HG03280 (cell line): ENCODE measurements around the gene INO80.

Source experiments
- ATAC-seq: cut with Tn5 transposase; IDR thresholded peaks from one replicate; pipeline ENCODE4 v1.9.1; 2021; ENCODE audit warnings: mild to moderate bottlenecking, moderate library complexity; ENCODE audit not compliant: unreplicated experiment

The INO80 gene

DNA sequence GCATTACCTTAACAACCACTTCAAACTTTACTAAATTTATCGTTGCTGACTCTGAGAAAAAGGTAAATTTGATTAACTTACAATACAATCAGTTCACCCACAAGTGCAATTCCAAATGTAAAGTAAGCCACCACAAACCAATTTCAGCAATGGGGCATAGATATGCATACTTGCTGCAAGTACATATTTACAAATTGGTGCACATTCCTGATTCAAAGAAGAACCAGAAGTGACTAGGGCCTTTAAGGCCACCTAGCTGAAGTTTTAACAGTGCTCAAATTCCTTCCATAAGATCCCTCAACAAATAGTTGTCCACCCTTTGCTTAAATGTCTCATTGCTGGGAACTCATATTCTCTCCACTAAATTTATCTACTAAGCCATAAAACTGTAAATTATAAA, 67.2 kb downstream of the INO80 start:
- ATAC-seq = no peak

DNA sequence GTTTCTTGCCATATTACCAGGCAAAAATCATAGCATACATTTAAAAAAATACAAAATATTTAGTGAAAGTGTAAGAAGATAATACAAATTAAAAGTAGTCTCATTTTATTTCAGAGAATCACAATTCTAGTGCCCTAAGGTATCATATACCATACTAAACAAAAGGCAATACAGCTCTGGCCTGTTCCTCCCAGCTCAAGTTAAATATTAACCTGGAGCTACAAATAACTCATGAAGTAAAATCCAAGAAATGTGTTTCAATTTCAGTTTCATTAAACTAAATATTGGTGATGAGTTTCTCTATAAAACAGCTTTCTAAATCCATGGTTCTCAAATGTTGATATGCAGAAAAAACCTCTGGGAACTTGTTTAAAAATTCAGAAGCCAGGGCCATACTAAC, 67.7 kb downstream of the INO80 start:
- no peak for ATAC-seq

DNA sequence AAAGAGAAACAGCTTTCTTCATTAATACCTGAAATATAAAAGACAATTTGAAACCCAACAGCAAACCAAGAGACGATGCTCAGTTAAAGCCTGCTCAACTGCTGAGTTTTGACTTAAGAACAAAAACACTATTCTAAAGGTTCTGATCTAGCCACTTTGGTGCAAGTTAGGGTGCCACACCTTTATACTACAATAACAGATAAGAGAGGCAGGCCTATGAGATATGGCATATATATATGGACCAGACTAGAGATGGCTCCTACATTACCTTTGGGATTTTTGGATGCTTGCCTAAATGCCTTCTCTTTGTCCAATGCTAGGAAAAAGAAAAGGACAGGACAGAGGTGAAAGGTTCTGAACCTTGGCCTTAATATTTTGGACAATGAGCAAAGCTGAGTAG, 68.6 kb downstream of the INO80 start:
- no peak for ATAC-seq

DNA sequence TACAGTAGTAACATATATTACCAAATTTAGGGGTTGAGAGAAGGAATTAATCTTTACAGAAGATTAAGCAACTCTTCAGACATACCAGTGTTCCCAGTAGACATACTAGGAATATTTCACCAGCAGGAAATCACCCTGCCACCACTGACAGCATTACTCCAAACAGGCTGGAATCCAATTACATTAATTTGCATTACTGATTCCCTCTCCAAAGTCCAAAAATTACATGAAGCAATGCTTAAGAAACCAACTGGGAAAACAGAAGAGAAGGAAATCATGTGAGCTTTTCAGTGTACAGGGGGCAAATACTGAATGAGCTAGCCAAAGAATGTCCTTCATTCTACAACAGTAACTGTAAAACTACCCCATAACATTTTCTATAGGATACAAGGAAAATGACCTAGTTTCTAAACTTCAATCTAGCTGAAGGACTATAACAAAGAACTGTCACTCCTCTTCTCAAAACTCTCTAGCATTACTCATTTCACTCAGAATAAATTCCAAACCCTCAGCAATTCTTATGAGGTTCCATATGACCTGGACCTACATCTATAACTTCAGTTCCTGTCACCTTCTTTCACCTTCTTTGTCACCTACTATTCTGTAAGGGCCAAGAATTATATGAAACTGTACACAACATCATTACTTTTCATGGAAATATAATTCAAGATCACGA, 72.7 kb downstream of the INO80 start:
- ATAC-seq = no peak

DNA sequence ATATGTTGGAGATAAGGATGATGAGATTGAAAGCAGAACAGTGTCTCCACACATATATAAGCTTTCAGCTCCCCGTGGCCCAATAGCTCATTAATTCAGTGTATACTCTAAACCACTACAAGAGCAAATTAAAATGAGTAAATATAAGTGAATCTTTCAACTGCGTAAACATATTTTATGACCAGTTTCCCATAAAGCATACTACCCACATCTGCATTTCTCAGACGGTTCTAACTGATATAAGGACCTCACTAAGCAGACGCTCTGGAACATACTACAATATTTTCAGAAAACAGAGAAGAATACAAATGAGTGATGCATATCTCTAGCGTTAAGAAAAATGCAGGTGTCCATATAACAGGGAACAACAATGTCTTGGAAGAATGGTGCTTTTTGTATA, 73.2 kb downstream of the INO80 start:
- ATAC-seq = no peak

DNA sequence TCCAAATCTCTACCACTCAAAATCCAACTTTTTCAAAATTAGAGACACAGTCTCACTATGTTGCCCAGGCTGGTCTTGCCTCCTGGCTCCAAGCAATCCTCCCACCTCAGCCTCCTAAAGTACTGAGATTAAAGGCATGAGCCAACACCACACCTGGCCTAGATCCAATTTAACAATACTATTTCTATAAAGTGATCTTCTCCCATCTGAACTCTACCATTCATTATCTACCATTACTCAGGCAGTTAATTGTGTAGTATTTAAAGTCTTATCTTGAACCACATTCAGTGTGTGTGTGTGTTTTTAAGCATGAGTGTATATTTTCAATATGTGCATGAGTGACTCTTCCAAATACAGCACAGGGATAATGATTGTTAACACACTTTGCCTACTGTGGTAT, 77.0 kb downstream of the INO80 start:
- ATAC-seq = no peak

DNA sequence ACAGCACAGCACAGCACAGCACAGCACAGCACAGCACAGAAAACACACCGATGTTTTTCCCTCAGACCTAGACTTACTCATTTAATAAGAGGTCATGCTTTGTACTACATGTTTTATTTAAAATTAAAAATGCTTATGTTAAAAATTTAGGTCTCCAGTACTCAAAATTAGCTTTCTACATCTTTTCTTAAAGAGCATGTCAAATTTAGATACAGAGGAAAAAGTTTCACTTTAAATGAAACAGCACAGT, 84.1 kb downstream of the INO80 start:
- ATAC-seq = no peak

DNA sequence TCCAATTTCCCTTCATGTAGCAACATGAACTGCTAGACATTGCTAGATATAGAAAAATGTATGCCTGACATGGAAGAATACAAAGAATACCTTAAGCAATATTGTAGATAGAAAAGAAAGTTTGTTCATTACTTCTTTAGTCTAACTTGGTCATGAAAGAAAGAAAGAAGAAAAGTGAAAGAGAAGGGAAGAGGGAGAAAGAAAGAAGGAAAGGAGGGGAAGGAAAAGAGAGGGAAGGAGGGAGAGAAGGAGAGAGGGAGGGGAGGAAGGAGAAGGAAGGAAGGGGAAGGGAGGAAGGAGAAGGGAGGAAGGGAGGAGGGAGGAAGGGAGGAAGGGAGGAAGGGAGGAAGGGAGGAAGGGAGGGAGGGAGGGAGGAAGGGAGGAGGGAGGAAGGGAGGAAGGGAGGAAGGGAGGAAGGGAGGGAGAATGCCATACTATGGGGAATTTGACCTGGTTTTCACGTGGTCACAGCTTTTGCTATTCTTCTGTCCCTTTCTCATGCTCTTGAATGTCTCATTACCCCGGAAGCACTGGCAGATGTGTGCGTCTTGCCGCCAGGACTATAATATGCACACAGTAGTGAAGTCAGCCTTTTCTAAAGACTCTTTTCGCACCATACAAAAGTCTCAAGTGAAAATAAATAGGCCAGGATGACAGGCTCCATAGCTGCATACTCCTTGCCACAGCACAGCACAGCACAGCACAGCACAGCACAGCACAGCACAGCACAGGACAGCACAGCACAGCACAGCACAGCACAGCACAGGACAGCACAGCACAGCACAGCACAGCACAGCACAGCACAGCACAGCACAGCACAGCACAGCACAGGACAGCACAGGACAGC, 84.6 kb downstream of the INO80 start:
- no peak for ATAC-seq

DNA sequence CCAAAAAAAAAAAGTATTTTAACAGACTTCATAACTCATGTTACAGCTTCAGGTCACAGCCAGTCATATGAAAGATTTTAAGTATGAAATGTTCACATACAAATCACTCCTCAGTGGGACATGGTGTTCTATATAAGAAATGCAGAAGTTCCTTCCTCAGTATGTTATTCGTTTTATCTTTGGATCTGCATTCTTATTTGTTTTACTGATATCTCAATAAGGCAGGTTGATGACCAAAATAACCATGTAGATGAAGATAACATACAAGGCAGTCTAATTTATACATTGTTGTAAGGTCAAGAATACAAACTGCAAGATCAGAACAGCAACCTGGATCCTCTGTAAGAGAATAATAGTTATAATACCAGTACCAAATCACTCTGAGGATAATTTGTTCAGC, 87.2 kb downstream of the INO80 start:
- ATAC-seq = no peak

DNA sequence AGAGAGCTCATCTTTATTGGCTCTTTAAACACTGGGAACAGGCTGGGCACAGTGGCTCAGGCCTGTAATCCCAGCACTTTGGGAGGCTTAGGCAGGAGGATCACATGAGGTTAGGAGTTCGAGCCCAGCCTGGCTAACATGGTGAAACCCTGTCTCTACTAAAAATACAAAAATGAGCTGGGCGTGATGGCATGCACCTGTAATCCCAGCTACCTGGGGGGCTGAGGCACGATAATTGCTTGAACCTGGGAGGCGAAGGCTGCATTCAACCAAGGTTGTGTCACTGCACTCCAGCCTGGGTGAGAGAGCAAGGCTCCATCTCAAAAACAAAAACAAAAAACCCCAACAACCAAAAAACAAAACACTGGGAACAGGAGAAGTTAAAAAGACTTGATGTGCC, 90.7 kb downstream of the INO80 start:
- ATAC-seq = no peak

DNA sequence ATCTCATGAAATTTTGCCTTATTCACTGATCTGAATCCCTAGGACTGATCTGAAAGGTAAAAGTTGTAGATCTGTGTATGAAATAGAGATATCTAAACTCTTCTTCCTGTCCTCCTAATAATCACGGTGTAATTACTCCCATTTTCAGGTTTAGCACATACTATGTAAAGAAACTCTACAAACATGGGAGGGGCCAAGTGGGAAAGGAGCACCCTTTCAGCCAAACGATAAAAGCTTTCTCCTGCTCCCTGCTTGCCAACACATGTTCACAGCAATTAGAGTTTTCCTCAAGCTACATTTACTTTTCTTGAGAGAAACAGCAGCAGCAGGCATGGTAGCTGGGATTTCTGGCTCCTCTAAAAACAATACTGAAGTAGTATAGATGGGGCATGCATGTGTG, 91.2 kb downstream of the INO80 start:
- ATAC-seq = no peak

DNA sequence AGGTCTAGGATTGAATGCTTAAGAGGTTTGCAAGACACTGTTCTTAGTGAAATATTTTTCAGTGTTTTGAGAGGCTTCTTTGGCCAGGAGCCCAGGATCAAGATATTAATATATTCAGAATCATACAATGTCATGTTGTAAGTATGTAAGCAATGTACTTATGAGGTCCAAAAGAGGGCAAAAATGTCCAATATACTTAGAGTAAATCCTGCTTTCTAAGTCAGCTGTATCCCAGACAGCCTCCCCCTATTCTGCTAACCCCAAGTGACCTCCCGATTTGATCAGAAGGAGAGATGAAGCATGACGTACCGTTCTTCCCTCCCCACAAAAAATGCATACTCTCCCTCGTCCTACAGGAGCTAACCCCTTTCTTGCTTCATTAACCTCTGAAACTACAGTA, 91.9 kb downstream of the INO80 start:
- no peak for ATAC-seq

DNA sequence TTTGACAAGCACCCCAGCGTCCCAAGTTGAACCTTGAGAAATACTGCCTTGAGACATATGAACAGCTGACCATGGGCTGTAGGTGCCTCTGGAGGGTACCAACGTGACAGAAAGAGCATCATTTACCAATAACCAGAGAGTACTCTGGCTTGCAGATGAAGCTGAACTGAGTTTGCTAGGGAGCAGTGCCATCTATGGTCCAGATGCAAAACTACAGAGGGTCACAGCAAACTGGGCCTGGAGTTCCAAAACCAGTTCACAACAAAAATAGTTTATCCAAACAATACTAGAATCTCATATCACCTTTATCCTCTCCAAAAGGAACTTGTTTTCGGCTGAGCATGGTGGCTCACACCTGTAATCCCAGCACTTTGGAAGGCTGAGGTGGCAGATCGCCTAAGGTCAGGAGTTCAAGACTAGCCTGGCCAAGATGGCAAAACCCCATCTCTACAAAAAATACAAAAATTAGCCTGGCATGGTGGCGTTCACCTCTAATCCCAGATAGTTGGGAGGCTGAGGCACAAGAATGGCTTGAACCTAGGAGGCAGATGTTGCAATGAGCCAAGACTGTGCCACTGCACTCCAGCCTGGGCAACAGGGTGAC, 93.5 kb downstream of the INO80 start:
- ATAC-seq = no peak

DNA sequence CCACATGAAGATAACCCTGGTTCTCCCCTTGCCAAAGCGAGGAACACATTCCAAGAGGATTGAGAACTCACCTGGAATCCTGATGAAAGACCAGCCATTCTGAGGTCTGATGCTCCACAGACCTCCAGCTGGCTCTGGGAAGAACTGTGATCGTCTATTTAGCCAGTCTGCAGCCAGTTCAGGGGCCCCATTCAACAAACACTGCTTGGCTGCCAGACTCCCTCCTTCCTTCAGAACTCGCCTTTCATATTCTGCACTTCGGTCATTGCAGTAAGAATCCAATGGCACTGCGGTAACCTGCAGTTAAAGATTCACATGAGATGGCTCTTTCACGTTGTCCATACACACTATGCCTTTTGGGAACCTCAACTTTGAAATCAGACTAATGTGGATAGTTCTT, 95.3 kb downstream of the INO80 start:
- no peak for ATAC-seq

DNA sequence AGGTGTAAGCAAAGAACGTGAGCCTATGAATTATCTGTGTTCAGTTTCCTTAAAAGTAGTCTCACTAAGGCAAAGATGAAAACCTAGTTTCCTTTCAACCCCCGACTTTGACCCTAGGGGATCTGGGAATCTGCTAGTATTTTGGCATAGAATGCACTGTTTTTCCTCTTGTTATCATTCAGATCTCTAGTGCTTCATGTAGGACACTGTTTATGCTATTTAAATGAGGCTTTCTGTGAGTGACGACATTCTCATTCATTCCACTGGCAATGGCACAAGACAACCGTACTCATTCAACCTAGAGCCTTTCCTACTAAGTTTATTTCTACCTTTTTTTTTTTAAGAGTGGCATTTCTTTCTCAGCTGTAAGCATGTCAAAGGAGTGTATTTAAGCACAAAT, 95.8 kb downstream of the INO80 start:
- ATAC-seq = no peak

DNA sequence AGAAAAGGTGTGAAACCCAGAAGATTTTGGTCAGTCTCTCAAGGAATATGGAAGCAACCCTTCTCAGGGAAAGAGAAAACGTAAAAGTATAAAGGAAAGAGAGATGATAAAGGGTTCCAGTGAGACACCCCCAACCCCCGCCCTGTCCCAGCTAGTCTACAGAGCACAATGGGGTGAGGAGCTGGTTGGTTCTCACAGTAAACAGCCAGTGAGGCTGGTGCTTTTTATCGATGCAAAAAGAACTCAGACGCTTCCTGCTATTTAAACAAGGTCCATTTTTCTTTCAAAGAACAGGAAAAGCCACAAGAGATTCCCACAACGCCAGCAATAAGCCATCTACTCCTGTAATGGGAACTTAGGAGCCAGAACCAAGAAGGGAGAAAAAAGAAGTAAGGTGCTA, 96.9 kb downstream of the INO80 start:
- no peak for ATAC-seq

DNA sequence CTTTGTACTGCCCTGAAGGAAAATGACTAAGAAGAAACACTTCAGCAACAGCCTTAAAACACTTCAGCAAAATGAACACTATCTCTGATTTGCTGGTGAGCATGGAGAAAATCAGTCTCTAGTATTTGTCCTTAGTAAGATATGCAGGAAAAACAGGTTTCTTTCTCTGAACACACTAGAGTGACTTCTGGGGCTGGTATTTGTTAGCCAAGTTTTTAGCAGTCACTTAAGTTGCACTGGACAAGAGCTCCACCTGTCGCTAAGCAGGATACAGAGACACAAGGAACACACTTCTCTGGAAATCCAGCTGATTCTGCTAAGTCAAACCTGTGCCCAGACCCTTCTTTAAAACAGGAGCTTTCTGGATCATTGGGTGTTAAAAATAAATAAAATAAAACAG, 97.5 kb downstream of the INO80 start:
- no peak for ATAC-seq

DNA sequence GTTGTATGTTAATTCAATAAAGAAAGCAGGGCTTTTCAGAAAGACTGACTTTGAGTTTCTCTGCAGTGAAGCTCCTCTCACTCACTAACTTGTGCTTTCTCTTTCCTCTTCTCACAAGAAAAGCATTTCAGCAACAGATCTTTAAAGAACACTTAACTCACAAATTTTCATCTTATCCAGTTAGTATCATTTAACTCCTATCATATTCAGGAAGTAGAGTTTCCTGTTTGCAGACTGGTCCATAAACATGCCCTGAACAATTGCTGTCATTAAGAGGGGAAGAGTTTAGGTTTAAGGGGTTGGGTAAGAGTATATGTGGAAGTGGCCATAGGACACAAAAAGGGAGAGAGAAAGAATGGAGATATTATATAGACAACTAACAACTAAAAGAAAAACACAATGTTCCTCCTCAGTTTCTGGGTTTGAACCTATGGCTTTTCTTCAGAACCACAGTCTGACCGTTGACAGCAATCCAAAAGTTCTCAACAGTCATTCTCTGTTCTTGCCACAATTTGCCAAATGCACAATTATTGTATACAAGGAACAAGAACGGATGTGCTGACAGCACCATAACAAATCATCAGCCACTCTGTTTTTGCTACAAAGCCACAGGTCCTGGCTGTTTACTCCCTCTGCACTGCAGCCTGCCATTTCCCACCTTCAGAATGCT, 98.9 kb downstream of the INO80 start:
- ATAC-seq = no peak

DNA sequence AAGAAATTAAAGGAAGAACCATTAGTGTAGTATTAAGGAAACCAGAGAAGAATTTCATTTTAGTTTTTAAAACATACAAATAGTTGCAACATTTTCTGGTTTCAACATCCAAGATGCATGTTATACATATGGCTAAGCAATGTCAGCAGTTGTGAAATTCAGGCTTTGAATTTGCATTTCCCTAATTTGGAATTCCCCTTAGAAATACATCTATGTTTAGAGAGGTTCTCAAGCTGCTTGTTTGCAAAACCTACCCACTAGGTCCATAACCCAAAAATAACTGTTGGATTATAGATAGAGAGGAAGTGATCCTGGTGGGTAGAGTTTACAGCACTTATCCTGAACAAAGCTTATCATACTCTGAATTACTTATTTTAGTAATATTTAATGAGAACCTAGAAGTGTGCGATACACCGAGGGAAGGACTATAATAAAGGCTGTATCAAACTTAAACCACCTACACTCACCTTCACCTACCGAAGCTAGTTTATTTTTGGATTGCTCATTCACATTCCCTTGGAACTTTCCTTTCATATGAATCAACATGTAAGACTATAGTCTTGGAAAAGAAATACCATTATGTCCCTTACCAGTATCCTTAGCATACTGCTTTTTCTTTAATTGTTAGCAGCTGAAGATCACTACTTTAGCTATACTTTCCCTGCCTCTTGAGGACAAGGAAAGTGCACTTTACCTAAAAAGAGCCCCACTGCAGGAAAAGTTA, 102.2 kb downstream of the INO80 start:
- ATAC-seq = no peak

DNA sequence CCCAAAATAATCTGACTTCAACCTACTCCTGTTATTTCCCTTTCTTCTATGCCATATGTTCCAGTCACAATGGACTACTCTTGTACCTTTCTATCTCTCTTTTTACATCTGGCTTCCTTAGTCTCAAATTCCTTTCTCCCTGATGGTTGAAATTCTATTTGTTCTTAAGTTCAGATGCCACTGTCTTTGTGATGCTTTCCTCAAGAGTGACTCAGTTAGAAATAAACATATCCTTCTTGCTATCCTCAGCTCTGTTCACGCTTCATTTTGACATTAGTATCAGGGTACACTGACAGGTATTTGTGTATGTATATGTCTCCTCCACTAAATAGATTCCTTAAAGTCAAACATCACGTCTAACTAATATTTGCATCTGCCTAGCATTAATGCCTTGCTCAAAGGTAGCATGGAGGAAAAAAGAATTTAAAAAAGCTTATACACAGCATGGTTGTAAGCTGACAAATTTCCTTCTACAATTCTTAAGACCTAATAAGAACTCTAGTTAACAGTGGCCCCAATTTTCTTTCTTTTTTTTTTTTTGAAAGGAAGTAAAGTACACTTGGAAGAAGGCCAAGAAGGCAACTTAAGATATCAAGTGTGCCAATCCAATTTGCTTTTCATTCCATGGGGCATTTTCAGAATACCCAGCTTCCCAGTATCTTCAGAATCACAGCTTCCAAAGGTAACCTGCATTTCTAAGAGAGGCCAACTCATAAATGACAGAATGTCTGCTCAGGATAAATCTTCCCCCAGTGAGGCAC, 104.8 kb downstream of the INO80 start:
- no peak for ATAC-seq

DNA sequence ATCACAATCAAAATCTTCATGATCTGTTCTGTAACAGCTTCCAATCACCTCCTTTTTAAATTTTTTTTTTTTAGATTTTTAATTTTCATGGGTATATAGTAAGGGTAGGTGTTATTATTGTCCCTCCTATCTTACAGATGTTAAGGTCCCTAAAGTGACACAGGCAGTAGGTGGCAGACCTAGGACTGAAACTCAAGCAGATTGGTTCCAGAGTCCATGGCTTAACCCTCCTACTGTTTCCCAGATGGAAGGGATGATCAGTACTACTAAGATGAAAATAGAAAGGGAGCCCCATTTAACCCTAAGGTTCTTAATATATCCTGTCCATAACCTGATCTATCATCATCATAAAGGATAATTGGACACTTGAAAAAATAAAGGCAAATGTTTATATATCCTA, 105.7 kb downstream of the INO80 start:
- no peak for ATAC-seq
